ENCODE data around the gene ELP6. TPM values are rescaled to one million over a fixed set of nuclear protein-coding genes. Genes with fewer than 3 reads are reported as not detected.

Gene ELP6
- total RNA-seq, 1 donor, result 23.5 TPM

GRCh38 chr3:47525617-47526016 lies 12.1 kb upstream of the ELP6 start:
- no peaks in the 10 kb centered on the region for H3K79me2 ChIP-seq (ENCODE audit: insufficient read depth, low read length)
- no peak overlapping the region for H3K4me2 ChIP-seq (ENCODE audit: insufficient read depth, low read length)
- no peak overlapping the region for H3K27ac ChIP-seq (ENCODE audit: low read depth, low read length)
- DNase-seq (ENCODE audit: insufficient read length, low spot score, missing footprints), result peak; percentile 17
- H3K36me3 ChIP-seq (ENCODE audit: insufficient read depth, low read length), result no peaks in the 10 kb centered on the region
- no peaks in the 10 kb centered on the region for H3K9me3 ChIP-seq (ENCODE audit: low read depth, low read length)
- no peak overlapping the region for H3K4me3 ChIP-seq (ENCODE audit: insufficient read depth, low read length)
- no peaks in the 10 kb centered on the region for H3K27me3 ChIP-seq (ENCODE audit: insufficient read depth, low read length)
- no peak for TF ChIP-seq CTCF (IDR thresholded peaks at IDR 0.05; ENCODE audit: extremely low read depth, low read depth, low read length)
- no peak overlapping the region for H2AFZ ChIP-seq (ENCODE audit: low read length)
- H4K20me1 ChIP-seq (ENCODE audit: insufficient read depth, low read length), result no peaks in the 10 kb centered on the region
- no peaks in the 10 kb centered on the region for H3K4me1 ChIP-seq (ENCODE audit: insufficient read depth, low read length)

- H3K36me3 ChIP-seq (ENCODE audit: insufficient read depth, low read length), result no peaks in the 10 kb centered on the region
- no peak overlapping the region for H2AFZ ChIP-seq (ENCODE audit: low read length)
- H3K4me1 ChIP-seq (ENCODE audit: insufficient read depth, low read length), result no peaks in the 10 kb centered on the region
- no peaks in the 10 kb centered on the region for H3K9me3 ChIP-seq (ENCODE audit: low read depth, low read length)
- no peaks in the 10 kb centered on the region for H3K79me2 ChIP-seq (ENCODE audit: insufficient read depth, low read length)
- H3K27ac ChIP-seq (ENCODE audit: low read depth, low read length), result no peak overlapping the region
- no peak overlapping the region for H3K4me2 ChIP-seq (ENCODE audit: insufficient read depth, low read length)
- DNase-seq (ENCODE audit: insufficient read length, low spot score, missing footprints), result peak; percentile 32
- no peak for TF ChIP-seq CTCF (IDR thresholded peaks at IDR 0.05; ENCODE audit: extremely low read depth, low read depth, low read length)
- no peaks in the 10 kb centered on the region for H3K27me3 ChIP-seq (ENCODE audit: insufficient read depth, low read length)
- H4K20me1 ChIP-seq (ENCODE audit: insufficient read depth, low read length), result no peaks in the 10 kb centered on the region
- H3K4me3 ChIP-seq (ENCODE audit: insufficient read depth, low read length), result no peak overlapping the region
Observed at GRCh38 chr3:47523310-47524073, 10.0 kb upstream of the ELP6 start.

- Histone ChIP-seq H3K27me3 (ENCODE audit: insufficient read depth, low read length) (no peaks in the 10 kb centered on the region), H3K27ac (ENCODE audit: low read depth, low read length) (no peak overlapping the region), H2AFZ (ENCODE audit: low read length) (peak overlapping the region; percentile 43), H3K9me3 (ENCODE audit: low read depth, low read length) (no peaks in the 10 kb centered on the region), H3K36me3 (ENCODE audit: insufficient read depth, low read length) (no peaks in the 10 kb centered on the region), H4K20me1 (ENCODE audit: insufficient read depth, low read length) (no peaks in the 10 kb centered on the region), H3K79me2 (ENCODE audit: insufficient read depth, low read length) (no peaks in the 10 kb centered on the region), H3K4me3 (ENCODE audit: insufficient read depth, low read length) (no peak overlapping the region), H3K4me2 (ENCODE audit: insufficient read depth, low read length) (peak overlapping the region; percentile 12), H3K4me1 (ENCODE audit: insufficient read depth, low read length) (no peaks in the 10 kb centered on the region)
- peak; percentile 91 for DNase-seq (ENCODE audit: insufficient read length, low spot score, missing footprints)
- peak; percentile 90 for TF ChIP-seq CTCF (IDR thresholded peaks at IDR 0.05; ENCODE audit: extremely low read depth, low read depth, low read length)
Observed at GRCh38 chr3:47522082-47522987, 8.8 kb upstream of the ELP6 start.

GRCh38 chr3:47520756-47521155 lies 7.2 kb upstream of the ELP6 start:
- Histone ChIP-seq H3K79me2 (ENCODE audit: insufficient read depth, low read length) (no peaks in the 10 kb centered on the region), H2AFZ (ENCODE audit: low read length) (no peak overlapping the region), H3K4me2 (ENCODE audit: insufficient read depth, low read length) (no peak overlapping the region), H3K27ac (ENCODE audit: low read depth, low read length) (no peak overlapping the region), H3K4me1 (ENCODE audit: insufficient read depth, low read length) (no peaks in the 10 kb centered on the region), H3K36me3 (ENCODE audit: insufficient read depth, low read length) (no peaks in the 10 kb centered on the region), H3K9me3 (ENCODE audit: low read depth, low read length) (no peaks in the 10 kb centered on the region), H4K20me1 (ENCODE audit: insufficient read depth, low read length) (no peaks in the 10 kb centered on the region), H3K27me3 (ENCODE audit: insufficient read depth, low read length) (no peaks in the 10 kb centered on the region), H3K4me3 (ENCODE audit: insufficient read depth, low read length) (no peak overlapping the region)
- DNase-seq (ENCODE audit: insufficient read length, low spot score, missing footprints), result peak; percentile 32
- no peak for TF ChIP-seq CTCF (IDR thresholded peaks at IDR 0.05; ENCODE audit: extremely low read depth, low read depth, low read length)

Measured in osteoblast (primary cell).